CD4-positive, alpha-beta memory T cell (primary cell): ENCODE measurements around the gene PDC. TPM values are rescaled to one million over a fixed set of nuclear protein-coding genes. Genes with fewer than 3 reads are reported as not detected.

Experiments used
- CTCF ChIA-PET: fragments of 350-600 bp; sonication (Branson Sonifier 250); formaldehyde crosslinking; loops from one replicate; lab custom pipeline; 2021; ENCODE audit warnings: inconsistent platforms; ENCODE audit not compliant: partially characterized antibody; lab: Charles Lee
- POLR2A ChIA-PET: fragments of 350-600 bp; sonication (Branson Sonifier 250); formaldehyde crosslinking; loops from one replicate; lab custom pipeline; 2021; ENCODE audit not compliant: partially characterized antibody; lab: Charles Lee
- DNase-seq, 5 donors: peaks; one replicate each; pipeline versions ENCODE4 v3.0.0 to v3.0.0-alpha.2; 2020 to 2022; ENCODE audit warnings: mixed read lengths in 1 of 5
- H3K27ac ChIP-seq: one replicate; pipeline ENCODE4 v1.7.0; 2013; ENCODE audit warnings: low read depth, low read length
- H3K27me3 ChIP-seq: 2 replicates; pipeline ENCODE4 v1.7.0; 2013; ENCODE audit warnings: mild to moderate bottlenecking, low read length, moderate library complexity; ENCODE audit not compliant: insufficient read depth
- H3K36me3 ChIP-seq: 2 replicates; pipeline ENCODE4 v1.7.0; 2013; ENCODE audit warnings: mild to moderate bottlenecking, low read length, moderate library complexity; ENCODE audit not compliant: insufficient read depth
- H3K4me1 ChIP-seq: 2 replicates; pipeline ENCODE4 v1.7.0; 2013; ENCODE audit warnings: mild to moderate bottlenecking, low read length, moderate library complexity; ENCODE audit not compliant: insufficient read depth
- H3K4me3 ChIP-seq, 2 donors: one replicate each; pipeline ENCODE4 v1.7.0; 2013; ENCODE audit warnings: low read length in 2 of 2, mild to moderate bottlenecking in 1 of 2
- H3K9me3 ChIP-seq, 2 donors: one replicate each; pipeline ENCODE4 v1.7.0; 2013; ENCODE audit warnings: low read length in 2 of 2, control low read depth in 1 of 2; ENCODE audit not compliant: control insufficient read depth in 1 of 2
- H3K27ac Mint-ChIP-seq, 7 donors: one replicate each; pipeline ENCODE4 v1.8.0; 2020 to 2021; ENCODE audit warnings: mixed read lengths in 7 of 7, mild to moderate bottlenecking in 6 of 7, inconsistent platforms in 3 of 7, moderate library complexity in 3 of 7
- H3K27me3 Mint-ChIP-seq, 2 donors: one replicate each; pipeline ENCODE4 v1.8.0; 2020 to 2021; ENCODE audit warnings: mixed read lengths in 2 of 2
- H3K36me3 Mint-ChIP-seq, 2 donors: one replicate each; pipeline ENCODE4 v1.8.0; 2020 to 2021; ENCODE audit warnings: mixed read lengths in 2 of 2, inconsistent platforms in 1 of 2, mild to moderate bottlenecking in 1 of 2
- H3K4me1 Mint-ChIP-seq, 4 donors: one replicate each; pipeline ENCODE4 v1.8.0; 2020 to 2021; ENCODE audit warnings: mixed read lengths in 4 of 4, mild to moderate bottlenecking in 1 of 4
- H3K4me3 Mint-ChIP-seq, 8 donors: one replicate each; pipeline ENCODE4 v1.8.0; 2020 to 2021; ENCODE audit warnings: mixed read lengths in 8 of 8, mild to moderate bottlenecking in 7 of 8, moderate library complexity in 6 of 8, inconsistent platforms in 3 of 8
- H3K9me3 Mint-ChIP-seq, 8 donors: one replicate each; pipeline ENCODE4 v1.8.0; 2020 to 2021; ENCODE audit warnings: mixed read lengths in 8 of 8, mild to moderate bottlenecking in 5 of 8, inconsistent platforms in 3 of 8, moderate library complexity in 1 of 8
- intact Hi-C: fragments of 100-400 bp; cut with micrococcal nuclease; formaldehyde crosslinking; loops from one replicate; pipeline ENCODE4 v1.15.1; 2023
- polyA plus RNA-seq, 2 donors: library from polyadenylated mRNA; unstranded; fragments of 300-500 nt; fragmentation: Illumina TruSeq; gene quantifications; one replicate each; pipeline ENCODE4 v1.2.3, GENCODE V29; 2021
- total RNA-seq, 2 experiments: library from RNA; stranded (reverse); gene quantifications; one replicate each; pipeline ENCODE4 v1.2.3, GENCODE V29; 2021

Gene PDC
- total and polyA plus RNA-seq, 4 experiments from 2014 or later, result not detected

DNA sequence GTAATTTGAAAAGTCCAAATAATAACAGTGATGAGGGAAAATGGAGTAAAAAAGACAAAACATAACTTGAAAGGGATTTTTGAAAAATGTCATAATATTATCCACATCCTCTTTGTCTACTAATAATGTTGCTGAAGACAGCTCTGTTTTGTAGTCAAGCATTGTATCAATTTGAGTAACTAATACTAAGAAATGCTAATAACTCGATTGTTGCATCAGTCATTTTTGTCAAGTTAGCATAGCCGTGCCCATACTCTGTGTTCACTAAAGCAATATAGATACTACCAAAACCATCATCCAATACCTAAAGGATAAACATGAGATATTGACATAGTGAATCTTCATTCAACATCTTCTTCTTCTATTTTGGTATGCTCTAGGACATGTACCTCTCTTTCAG is 17.3 kb downstream of the PDC start:
- peaks cover 0 to 7% (median 4%) of the 10 kb centered on the region in 4 donors for H3K4me1 Mint-ChIP-seq
- no peak overlapping the region for H3K27ac ChIP-seq
- H3K4me3 Mint-ChIP-seq, result no peak overlapping the region
- no peaks in the 10 kb centered on the region for H3K27me3 ChIP-seq
- ChIA-PET POLR2A (no interaction called here), CTCF (no interaction called here)
- intact Hi-C loops, result no loop called here
- no peaks in the 10 kb centered on the region for H3K4me1 ChIP-seq
- no peak for DNase-seq
- H3K36me3 ChIP-seq, result no peaks in the 10 kb centered on the region
- H3K4me3 ChIP-seq, result no peak overlapping the region
- H3K9me3 ChIP-seq, result no peaks in the 10 kb centered on the region
- H3K27ac Mint-ChIP-seq, result no peak overlapping the region
- H3K9me3 Mint-ChIP-seq, result no peaks in the 10 kb centered on the region
- no peaks in the 10 kb centered on the region for H3K27me3 Mint-ChIP-seq
- H3K36me3 Mint-ChIP-seq, result no peaks in the 10 kb centered on the region

DNA sequence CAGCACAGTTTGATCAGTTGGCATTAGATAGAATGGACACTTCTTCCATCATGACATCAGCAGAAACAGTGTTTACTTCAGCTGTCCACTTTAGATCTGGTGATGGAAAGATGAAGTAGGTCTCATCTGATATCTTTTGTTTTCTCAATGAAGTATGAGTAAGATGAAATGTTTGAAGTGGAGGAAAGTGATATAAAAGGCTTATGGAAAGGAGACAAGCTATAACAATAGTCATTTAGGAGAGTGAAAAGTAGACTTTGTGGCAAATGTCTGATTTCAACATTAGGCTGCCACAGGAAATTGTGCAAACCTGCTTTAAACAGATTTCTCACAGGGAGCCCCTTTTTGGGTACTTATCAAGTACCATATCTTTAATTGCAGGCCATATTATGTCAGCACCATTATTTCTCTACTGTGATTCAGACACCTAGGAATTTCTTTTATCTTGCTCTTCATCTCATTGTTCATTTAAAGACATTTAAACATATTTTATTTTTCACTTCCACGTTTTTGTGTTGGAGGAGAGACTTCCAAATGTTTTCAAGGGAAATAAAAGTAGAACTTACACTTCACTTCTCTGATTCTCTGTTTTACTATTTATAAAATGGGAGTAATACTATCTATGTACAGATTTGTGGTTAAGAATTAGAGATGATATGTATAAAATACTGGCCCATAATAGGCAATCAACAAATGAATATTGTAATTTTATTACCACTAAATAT is 18.1 kb downstream of the PDC start:
- no peaks in the 10 kb centered on the region for H3K36me3 Mint-ChIP-seq
- ChIA-PET CTCF (no interaction called here), POLR2A (no interaction called here)
- peaks cover 0 to 2% (median 0%) of the 10 kb centered on the region in 8 donors for H3K9me3 Mint-ChIP-seq
- intact Hi-C loops, result no loop called here
- H3K27me3 Mint-ChIP-seq, result no peaks in the 10 kb centered on the region
- no peak overlapping the region for H3K4me3 Mint-ChIP-seq
- no peaks in the 10 kb centered on the region for H3K4me1 ChIP-seq
- peaks cover 0 to 7% (median 4%) of the 10 kb centered on the region in 4 donors for H3K4me1 Mint-ChIP-seq
- H3K27ac Mint-ChIP-seq, result no peak overlapping the region
- H3K36me3 ChIP-seq, result no peaks in the 10 kb centered on the region
- H3K27ac ChIP-seq, result no peak overlapping the region
- no peaks in the 10 kb centered on the region for H3K9me3 ChIP-seq
- H3K27me3 ChIP-seq, result no peaks in the 10 kb centered on the region
- no peak overlapping the region for H3K4me3 ChIP-seq
- no peak for DNase-seq

DNA sequence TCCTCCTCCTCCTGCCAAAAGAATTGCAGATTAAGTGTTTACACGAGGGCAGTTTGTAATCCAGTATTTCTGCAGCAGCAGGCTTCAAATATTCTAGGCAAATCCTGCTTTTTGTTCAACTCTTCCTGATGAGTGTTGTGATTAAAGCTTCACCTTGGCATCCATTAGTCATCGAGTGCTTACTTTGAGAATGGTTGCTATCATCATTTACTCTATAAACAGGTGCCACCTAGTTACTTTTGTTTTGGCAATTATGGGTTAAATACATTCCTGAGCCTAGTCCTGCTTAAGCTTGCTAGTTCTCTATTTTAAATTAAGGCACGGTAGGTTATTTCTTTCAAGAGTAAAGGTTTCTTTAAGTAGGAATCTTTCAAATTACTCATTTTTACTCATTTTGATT is 20.3 kb downstream of the PDC start:
- peaks cover 0 to 7% (median 4%) of the 10 kb centered on the region in 4 donors for H3K4me1 Mint-ChIP-seq
- POLR2A ChIA-PET, result no interaction called here
- Histone ChIP-seq H3K4me1 (no peaks in the 10 kb centered on the region), H3K27ac (no peak overlapping the region), H3K36me3 (no peaks in the 10 kb centered on the region), H3K9me3 (no peaks in the 10 kb centered on the region), H3K4me3 (no peak overlapping the region), H3K27me3 (no peaks in the 10 kb centered on the region)
- DNase-seq, result no peak
- H3K4me3 Mint-ChIP-seq, result no peak overlapping the region
- H3K27me3 Mint-ChIP-seq, result no peaks in the 10 kb centered on the region
- H3K27ac Mint-ChIP-seq, result no peak overlapping the region
- peaks cover 2 to 9% of the 10 kb centered on the region in 2 donors for H3K36me3 Mint-ChIP-seq
- intact Hi-C loops, result no loop called here
- CTCF ChIA-PET, result no interaction called here
- peaks cover 0 to 2% (median 0%) of the 10 kb centered on the region in 8 donors for H3K9me3 Mint-ChIP-seq

DNA sequence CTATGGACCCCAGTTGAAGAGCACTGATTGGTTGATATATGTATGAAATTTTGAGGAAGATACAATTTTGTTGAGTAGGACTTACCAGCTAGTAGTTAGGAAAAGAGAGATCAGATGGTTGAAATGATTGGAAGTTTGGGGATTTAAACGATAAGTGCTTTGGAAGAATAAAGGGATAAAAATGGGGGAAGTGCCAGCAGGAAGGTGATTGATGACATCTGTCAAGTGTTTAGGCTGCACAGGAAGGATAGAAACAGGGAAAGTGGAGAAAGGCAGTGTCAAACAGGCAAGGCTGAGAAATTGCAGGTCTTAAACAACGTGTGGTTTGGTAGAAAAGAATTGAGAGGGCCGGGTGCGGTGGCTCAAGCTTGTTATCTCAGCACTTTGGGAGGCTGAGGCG is 22.3 kb downstream of the PDC start:
- intact Hi-C loops, result no loop called here
- Histone ChIP-seq H3K36me3 (no peaks in the 10 kb centered on the region), H3K4me3 (no peak overlapping the region), H3K9me3 (no peaks in the 10 kb centered on the region), H3K27ac (no peak overlapping the region), H3K4me1 (no peaks in the 10 kb centered on the region), H3K27me3 (no peaks in the 10 kb centered on the region)
- no peak for DNase-seq
- Mint-ChIP-seq H3K27ac (no peak overlapping the region), H3K9me3 (peaks cover 0 to 2% (median 0%) of the 10 kb centered on the region in 8 donors), H3K36me3 (peaks cover 2 to 9% of the 10 kb centered on the region in 2 donors), H3K27me3 (no peaks in the 10 kb centered on the region), H3K4me3 (no peak overlapping the region), H3K4me1 (peaks cover 0 to 7% (median 4%) of the 10 kb centered on the region in 4 donors)
- ChIA-PET POLR2A (no interaction called here), CTCF (no interaction called here)

DNA sequence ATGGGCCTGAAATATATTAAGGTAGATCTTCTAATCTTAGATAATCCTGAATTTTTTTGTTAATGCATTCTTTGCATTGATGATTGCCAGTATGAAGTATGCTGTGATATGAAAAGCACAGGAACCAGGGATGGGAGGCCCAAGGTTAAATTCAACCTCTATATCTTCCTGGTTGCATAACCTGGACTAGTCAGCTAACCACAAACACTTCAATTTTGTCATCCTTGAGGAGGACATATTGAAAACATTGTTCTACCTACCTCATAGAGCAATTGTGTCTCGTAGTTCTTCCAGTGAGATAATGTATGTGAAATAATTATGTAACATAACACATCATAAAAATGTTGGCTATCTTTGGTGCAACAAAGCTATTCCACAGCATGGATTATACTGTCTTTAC is 25.6 kb downstream of the PDC start:
- POLR2A ChIA-PET, result no interaction called here
- Mint-ChIP-seq H3K4me3 (no peak overlapping the region), H3K4me1 (no peaks in the 10 kb centered on the region), H3K9me3 (peaks cover 0 to 2% (median 0%) of the 10 kb centered on the region in 8 donors), H3K36me3 (peaks cover 2 to 9% of the 10 kb centered on the region in 2 donors), H3K27me3 (no peaks in the 10 kb centered on the region), H3K27ac (no peak overlapping the region)
- no peaks in the 10 kb centered on the region for H3K36me3 ChIP-seq
- H3K9me3 ChIP-seq, result no peaks in the 10 kb centered on the region
- no peaks in the 10 kb centered on the region for H3K27me3 ChIP-seq
- H3K4me3 ChIP-seq, result no peak overlapping the region
- CTCF ChIA-PET, result no interaction called here
- H3K27ac ChIP-seq, result no peak overlapping the region
- no peaks in the 10 kb centered on the region for H3K4me1 ChIP-seq
- intact Hi-C loops, result no loop called here
- DNase-seq, result no peak

DNA sequence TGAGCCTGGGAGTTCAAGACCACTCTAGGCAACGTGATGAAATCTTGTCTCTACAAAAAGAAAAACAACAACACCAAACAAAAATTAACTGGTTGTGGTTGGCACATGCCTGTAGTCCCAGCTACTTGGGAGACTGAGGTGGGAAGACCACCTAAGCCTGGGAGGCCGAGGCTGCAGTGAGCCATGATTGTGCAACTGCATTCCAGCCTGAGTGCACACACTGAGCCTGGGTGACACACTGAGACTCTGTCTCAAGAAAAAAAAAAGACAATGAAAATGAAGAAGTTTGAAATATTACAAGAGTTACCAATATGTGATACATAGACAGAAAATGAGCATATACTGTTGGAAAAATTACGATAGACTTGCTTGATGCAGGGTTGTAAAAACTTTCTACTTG is 31.9 kb downstream of the PDC start:
- H3K9me3 Mint-ChIP-seq, result peaks cover 0 to 3% (median 0%) of the 10 kb centered on the region in 8 donors
- H3K36me3 Mint-ChIP-seq, result peaks cover 8 to 9% of the 10 kb centered on the region in 2 donors
- ChIA-PET CTCF (no interaction called here), POLR2A (no interaction called here)
- no peaks in the 10 kb centered on the region for H3K4me1 ChIP-seq
- no peak overlapping the region for H3K4me3 Mint-ChIP-seq
- no peaks in the 10 kb centered on the region for H3K27me3 Mint-ChIP-seq
- H3K9me3 ChIP-seq, result no peaks in the 10 kb centered on the region
- no peaks in the 10 kb centered on the region for H3K4me1 Mint-ChIP-seq
- H3K36me3 ChIP-seq, result no peaks in the 10 kb centered on the region
- no peak overlapping the region for H3K4me3 ChIP-seq
- DNase-seq, result no peak
- no peaks in the 10 kb centered on the region for H3K27me3 ChIP-seq
- intact Hi-C loops, result no loop called here
- H3K27ac Mint-ChIP-seq, result no peak overlapping the region
- H3K27ac ChIP-seq, result no peak overlapping the region

DNA sequence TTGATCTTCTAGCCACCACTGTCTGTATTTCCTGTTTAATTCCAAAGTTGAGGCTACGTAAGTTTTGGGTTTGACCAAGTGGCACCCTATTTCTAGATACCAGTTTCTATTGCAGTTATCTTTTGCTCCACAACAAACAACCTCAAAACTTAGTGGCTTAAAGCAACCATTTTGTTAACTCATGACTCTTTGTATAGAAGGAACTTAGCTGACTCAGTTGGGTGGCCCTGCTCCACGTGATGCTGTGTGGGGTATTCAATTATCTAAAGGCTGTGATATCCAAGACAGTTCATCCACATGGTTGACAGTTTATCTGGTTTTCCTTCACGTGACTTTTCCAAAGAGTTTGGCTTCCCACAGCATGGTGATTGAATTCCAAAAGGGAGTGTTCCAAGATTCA is 34.8 kb downstream of the PDC start:
- H3K36me3 Mint-ChIP-seq, result peaks cover 9 to 12% of the 10 kb centered on the region in 2 donors
- H3K4me3 Mint-ChIP-seq, result no peak overlapping the region
- H3K4me3 ChIP-seq, result no peak overlapping the region
- intact Hi-C loops, result no loop called here
- H3K36me3 ChIP-seq, result no peaks in the 10 kb centered on the region
- H3K4me1 ChIP-seq, result no peaks in the 10 kb centered on the region
- H3K27ac ChIP-seq, result no peak overlapping the region
- CTCF ChIA-PET, result no interaction called here
- H3K4me1 Mint-ChIP-seq, result no peaks in the 10 kb centered on the region
- DNase-seq, result no peak
- H3K27me3 ChIP-seq, result no peaks in the 10 kb centered on the region
- peaks cover 0 to 3% (median 0%) of the 10 kb centered on the region in 8 donors for H3K9me3 Mint-ChIP-seq
- POLR2A ChIA-PET, result no interaction called here
- H3K27me3 Mint-ChIP-seq, result no peaks in the 10 kb centered on the region
- no peaks in the 10 kb centered on the region for H3K9me3 ChIP-seq
- H3K27ac Mint-ChIP-seq, result peak overlapping the region in 1 of 7 donors; percentile 17
